ENCODE data around the gene PRKCA. TPM values are rescaled to one million over a fixed set of nuclear protein-coding genes. Genes with fewer than 3 reads are reported as not detected.

The PRKCA gene
- total and polyA plus RNA-seq, 2 of the 13 experiments (the other 11 are each of a cell fraction or from before 2014, with no cell fraction given) = 18.5 to 21.5 TPM

GRCh38 chr17:66602659-66603384, 300.4 kb downstream of the PRKCA start:
- DNase-seq (ENCODE audit: low spot score) = no peak
- ATAC-seq = peak; percentile 32; the same call in 2 of the 3 replicates
- TF ChIP-seq ELF3 (CRISPR knock-in tag; IDR thresholded peaks at IDR 0.05) (no peak), CTCF (CRISPR knock-in tag; IDR thresholded peaks at IDR 0.05) (no peak), MYNN (CRISPR knock-in tag; IDR thresholded peaks at IDR 0.05; ENCODE audit: low read depth) (no peak), ZNF138 (CRISPR knock-in tag; IDR thresholded peaks at IDR 0.05; ENCODE audit: low read depth) (no peak), HNF4A (CRISPR knock-in tag; IDR thresholded peaks at IDR 0.05) (no peak), PCBP2 (optimal IDR thresholded peaks at IDR 0.05; ENCODE audit: low read depth, low read length, poor library complexity, severe bottlenecking) (no peak), AHR (CRISPR knock-in tag; IDR thresholded peaks at IDR 0.05) (no peak), SIN3B (IDR thresholded peaks at IDR 0.05; ENCODE audit: low read length) (no peak), ZNF749 (CRISPR knock-in tag; IDR thresholded peaks at IDR 0.05; ENCODE audit: borderline replicate concordance) (no peak), ZNF670 (CRISPR knock-in tag; IDR thresholded peaks at IDR 0.05; ENCODE audit: borderline replicate concordance) (no peak), E2F5 (CRISPR knock-in tag; conservative IDR thresholded peaks at IDR 0.05) (no peak), SP140L (CRISPR knock-in tag; IDR thresholded peaks at IDR 0.05; ENCODE audit: borderline replicate concordance) (no peak)
- Histone ChIP-seq H3K79me2 (ENCODE audit: insufficient read depth, low read length) (no peaks in the 10 kb centered on the region), H3K36me3 (replicated peaks in 1 of 2; ENCODE audit: control insufficient read depth in 1 of 2, insufficient read depth in 2 of 2, low read length in 2 of 2) (no peaks in the 10 kb centered on the region; a peak in 1 of 5 replicates), H3K9ac (ENCODE audit: insufficient read depth, low read depth, low read length) (no peak overlapping the region), H3K4me1 (ENCODE audit: insufficient read depth, low read length) (no peaks in the 10 kb centered on the region), H3K4me2 (ENCODE audit: low read depth, low read length) (no peak overlapping the region), H3K9me3 (ENCODE audit: low read length) (no peaks in the 10 kb centered on the region), H4K20me1 (ENCODE audit: insufficient read depth, low read length) (no peaks in the 10 kb centered on the region), H3K27me3 (ENCODE audit: control insufficient read depth in 1 of 2, insufficient read depth in 2 of 2, low read length in 2 of 2) (no peaks in the 10 kb centered on the region), H3K4me3 (replicated peaks in 1 of 3; ENCODE audit: insufficient read depth in 1 of 3, low read depth in 2 of 3, low read length in 3 of 3) (no peak overlapping the region), H3K27ac (ENCODE audit: extremely low read length, insufficient read depth, low read length) (no peak overlapping the region), H2AFZ (ENCODE audit: low read length) (no peak overlapping the region)
- 96% methylated on average over 14 of the region's 14 CpGs for WGBS (ENCODE audit: low lambda C conversion rate)
- no peak for FAIRE-seq
- intact Hi-C loops (cut with micrococcal nuclease; ENCODE audit: unreplicated experiment) (no loop called here), in situ Hi-C loops (cut with HindIII; ENCODE audit: extremely low pct_ligation_motif_present, low pct_unique_long_range_greater_than_20kb) (no loop called here)
- BruUV-seq (replicated peaks) = no TSS peak
- ChIA-PET POLR2A (no interaction called here), CTCF (ENCODE audit: low intra/inter-chr PET ratio, low total read pairs) (no interaction called here)

Measured in HepG2 (cell line).